Peyer's patch (tissue), 4 donors: ENCODE measurements around the gene RBM15. TPM values are rescaled to one million over a fixed set of nuclear protein-coding genes. Genes with fewer than 3 reads are reported as not detected.

Source experiments
- DNase-seq, 3 donors: peaks; one replicate each; pipeline ENCODE4 v3.0.0-alpha.2; 2017 to 2019
- H3K27ac ChIP-seq, 4 donors: fragments of 200-600 bp; sonication (generic); one replicate each; pipeline ENCODE4 v1.5.1; 2016 to 2019
- H3K27me3 ChIP-seq, 2 donors: fragments of 200-600 bp; sonication (generic); one replicate each; pipeline ENCODE4 v1.5.1; 2019
- H3K36me3 ChIP-seq, 3 donors: fragments of 200-600 bp; sonication (generic); one replicate each; pipeline ENCODE4 v1.5.1; 2016 to 2019
- H3K4me1 ChIP-seq, 4 donors: fragments of 200-600 bp; sonication (generic); one replicate each; pipeline ENCODE4 v1.5.1; 2016 to 2019
- H3K4me3 ChIP-seq, 4 donors: fragments of 200-600 bp; sonication (generic); 1 replicate in 3 of 4; 2 replicates in 1 of 4; pipeline ENCODE4 v1.5.1; 2016 to 2019; ENCODE audit warnings: mild to moderate bottlenecking in 1 of 4
- H3K9me3 ChIP-seq, 4 donors: fragments of 200-600 bp; sonication (generic); one replicate each; pipeline ENCODE4 v1.5.1; 2016 to 2019; ENCODE audit warnings: mild to moderate bottlenecking in 1 of 4
- POLR2A ChIP-seq, 2 donors: fragments of 450-650 bp; IDR thresholded peaks; one replicate each; pipeline ENCODE4 v1.5.1; 2017; ENCODE audit warnings: antibody characterized with exemption in 2 of 2, mild to moderate bottlenecking in 2 of 2, moderate library complexity in 2 of 2
- total RNA-seq, 4 donors: library from RNA; depleted of rRNA; stranded (reverse); fragments of >200 nt; gene quantifications; one replicate each; pipeline ENCODE4 v1.1.0, GENCODE V29; 2016
- TF ChIP-seq, protein P1 (sequence below), 6 experiments: fragments of 450-650 bp in 4 of 6; fragments of 200-600 bp in 2 of 6; sonication (generic) in 1 of 6; IDR thresholded peaks; one replicate each; pipeline ENCODE4 v1.5.1; 2017 to 2019; ENCODE audit warnings: antibody characterized with exemption in 6 of 6, mild to moderate bottlenecking in 3 of 6, moderate library complexity in 1 of 6

Gene RBM15
- total RNA-seq, 4 donors from 2014 or later, result 49.2 to 97.6 (median 80.9) TPM

DNA sequence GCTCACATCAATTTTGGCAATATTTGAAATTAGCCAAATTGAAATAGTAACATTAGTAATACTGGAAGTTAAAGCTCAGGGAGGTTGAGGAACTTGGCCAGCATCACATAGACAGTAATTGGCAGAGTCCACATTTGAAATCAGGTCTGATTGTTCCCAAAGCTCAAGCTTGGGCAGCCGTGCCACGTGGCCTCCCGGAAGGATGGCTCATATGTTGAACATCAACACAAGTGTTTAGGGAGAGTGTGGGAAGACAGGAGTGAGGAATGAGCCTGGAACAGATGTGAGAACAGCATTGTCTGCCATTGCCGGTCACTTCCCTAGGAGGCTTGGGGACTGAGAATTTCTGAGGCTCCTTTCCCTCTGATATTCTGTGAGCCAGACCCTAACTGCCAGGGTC lies 40.2 kb upstream of the RBM15 start:
- Histone ChIP-seq H3K27me3 (no peaks in the 10 kb centered on the region), H3K9me3 (no peaks in the 10 kb centered on the region), H3K4me1 (no peaks in the 10 kb centered on the region), H3K27ac (no peak overlapping the region), H3K4me3 (no peak overlapping the region), H3K36me3 (no peaks in the 10 kb centered on the region)
- DNase-seq, result no peak
- no peak for TF ChIP-seq POLR2A (IDR thresholded peaks at IDR 0.05)
- TF ChIP-seq, protein P1, sequence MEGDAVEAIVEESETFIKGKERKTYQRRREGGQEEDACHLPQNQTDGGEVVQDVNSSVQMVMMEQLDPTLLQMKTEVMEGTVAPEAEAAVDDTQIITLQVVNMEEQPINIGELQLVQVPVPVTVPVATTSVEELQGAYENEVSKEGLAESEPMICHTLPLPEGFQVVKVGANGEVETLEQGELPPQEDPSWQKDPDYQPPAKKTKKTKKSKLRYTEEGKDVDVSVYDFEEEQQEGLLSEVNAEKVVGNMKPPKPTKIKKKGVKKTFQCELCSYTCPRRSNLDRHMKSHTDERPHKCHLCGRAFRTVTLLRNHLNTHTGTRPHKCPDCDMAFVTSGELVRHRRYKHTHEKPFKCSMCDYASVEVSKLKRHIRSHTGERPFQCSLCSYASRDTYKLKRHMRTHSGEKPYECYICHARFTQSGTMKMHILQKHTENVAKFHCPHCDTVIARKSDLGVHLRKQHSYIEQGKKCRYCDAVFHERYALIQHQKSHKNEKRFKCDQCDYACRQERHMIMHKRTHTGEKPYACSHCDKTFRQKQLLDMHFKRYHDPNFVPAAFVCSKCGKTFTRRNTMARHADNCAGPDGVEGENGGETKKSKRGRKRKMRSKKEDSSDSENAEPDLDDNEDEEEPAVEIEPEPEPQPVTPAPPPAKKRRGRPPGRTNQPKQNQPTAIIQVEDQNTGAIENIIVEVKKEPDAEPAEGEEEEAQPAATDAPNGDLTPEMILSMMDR (IDR thresholded peaks at IDR 0.05), result no peak

DNA sequence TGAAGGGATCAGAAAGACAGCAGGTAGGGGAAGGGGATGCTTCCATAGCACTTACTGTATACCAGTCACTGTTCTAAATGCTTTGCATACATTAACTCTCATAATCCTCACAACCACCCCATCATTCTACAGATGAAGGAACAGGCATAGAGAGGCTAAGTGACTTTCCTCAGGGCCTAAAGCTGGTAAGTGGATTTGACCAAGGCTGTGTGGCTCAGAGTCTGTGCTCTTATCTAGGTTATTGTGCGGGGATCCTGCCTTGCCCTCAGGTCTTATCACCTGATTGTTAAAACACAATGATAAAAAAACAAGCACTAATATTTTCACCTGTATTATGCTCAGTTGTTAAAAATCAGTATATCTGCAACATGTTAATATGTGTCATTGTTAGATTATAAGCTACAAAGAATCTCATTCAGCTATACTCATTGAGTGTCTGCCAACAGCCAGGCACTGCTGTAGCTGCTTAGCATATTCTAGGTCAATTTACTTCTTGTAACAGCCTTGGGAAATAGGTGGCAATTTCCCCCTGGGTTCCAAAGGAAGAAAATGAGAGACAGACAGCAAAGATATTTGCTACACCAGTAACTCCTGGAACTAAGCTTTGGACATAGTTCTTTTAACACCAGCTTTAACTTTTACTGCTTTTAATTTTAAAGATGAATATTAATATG lies 38.6 kb upstream of the RBM15 start:
- H3K4me1 ChIP-seq, result no peaks in the 10 kb centered on the region
- no peaks in the 10 kb centered on the region for H3K27me3 ChIP-seq
- DNase-seq, result no peak
- H3K4me3 ChIP-seq, result no peak overlapping the region
- H3K27ac ChIP-seq, result no peak overlapping the region
- no peak for TF ChIP-seq POLR2A (IDR thresholded peaks at IDR 0.05)
- TF ChIP-seq, protein P1 (IDR thresholded peaks at IDR 0.05), result no peak
- H3K36me3 ChIP-seq, result no peaks in the 10 kb centered on the region
- no peaks in the 10 kb centered on the region for H3K9me3 ChIP-seq

DNA sequence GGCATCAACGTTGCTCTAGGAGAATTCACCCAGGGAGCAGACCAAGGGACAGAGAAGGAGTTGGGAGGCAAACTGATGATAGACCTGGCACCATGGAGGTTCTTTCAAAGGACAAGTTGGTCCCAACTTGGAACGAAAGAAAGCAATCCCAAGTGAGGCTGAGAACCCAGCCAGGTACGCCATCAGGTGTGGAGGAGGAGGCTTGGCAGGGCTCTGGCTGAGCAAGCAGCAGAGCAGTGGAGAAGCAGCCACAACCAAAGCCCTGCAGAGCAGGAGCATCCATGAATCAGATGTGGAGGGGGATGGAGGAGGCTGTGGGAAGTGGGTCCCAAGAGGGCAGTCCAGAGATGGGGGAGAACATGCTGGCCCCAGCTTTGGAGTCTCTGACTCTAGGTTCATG lies 36.3 kb upstream of the RBM15 start:
- Histone ChIP-seq H3K4me1 (no peaks in the 10 kb centered on the region), H3K9me3 (no peaks in the 10 kb centered on the region), H3K4me3 (no peak overlapping the region), H3K27ac (no peak overlapping the region), H3K36me3 (no peaks in the 10 kb centered on the region), H3K27me3 (no peaks in the 10 kb centered on the region)
- TF ChIP-seq POLR2A (IDR thresholded peaks at IDR 0.05), result no peak
- TF ChIP-seq, protein P1 (IDR thresholded peaks at IDR 0.05), result no peak
- no peak for DNase-seq

DNA sequence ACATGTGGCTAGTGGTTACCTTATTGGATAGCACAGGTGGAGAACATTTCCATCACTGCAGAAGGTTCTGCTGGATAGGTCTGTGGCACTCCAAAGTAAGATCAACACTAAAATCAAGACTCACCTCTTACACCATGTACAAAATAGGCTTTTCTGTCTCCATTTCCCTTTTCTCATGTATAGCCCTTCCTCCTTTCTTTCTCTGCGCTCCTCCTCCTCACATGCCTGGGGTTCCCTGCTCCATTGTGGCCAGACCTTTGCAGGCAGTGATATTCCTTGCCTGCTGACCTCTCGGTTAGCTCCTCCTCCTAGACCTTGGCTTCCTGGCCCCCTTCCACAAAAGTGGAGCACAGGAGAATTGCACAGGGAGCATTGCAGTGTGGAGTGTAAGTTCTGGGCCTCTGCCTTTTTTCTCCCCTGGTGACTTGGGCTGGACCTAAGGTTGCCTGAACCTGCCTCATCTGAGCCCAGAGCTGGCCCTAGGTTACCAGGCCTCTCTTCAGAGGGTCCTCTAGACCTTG lies 33.2 kb upstream of the RBM15 start:
- H3K9me3 ChIP-seq, result no peaks in the 10 kb centered on the region
- peak in 1 of 3 donors; percentile 25 for DNase-seq
- no peak overlapping the region for H3K4me3 ChIP-seq
- no peak for TF ChIP-seq POLR2A (IDR thresholded peaks at IDR 0.05)
- TF ChIP-seq, protein P1 (IDR thresholded peaks at IDR 0.05), result no peak
- H3K27me3 ChIP-seq, result no peaks in the 10 kb centered on the region
- no peaks in the 10 kb centered on the region for H3K36me3 ChIP-seq
- H3K4me1 ChIP-seq, result no peaks in the 10 kb centered on the region
- H3K27ac ChIP-seq, result no peak overlapping the region

DNA sequence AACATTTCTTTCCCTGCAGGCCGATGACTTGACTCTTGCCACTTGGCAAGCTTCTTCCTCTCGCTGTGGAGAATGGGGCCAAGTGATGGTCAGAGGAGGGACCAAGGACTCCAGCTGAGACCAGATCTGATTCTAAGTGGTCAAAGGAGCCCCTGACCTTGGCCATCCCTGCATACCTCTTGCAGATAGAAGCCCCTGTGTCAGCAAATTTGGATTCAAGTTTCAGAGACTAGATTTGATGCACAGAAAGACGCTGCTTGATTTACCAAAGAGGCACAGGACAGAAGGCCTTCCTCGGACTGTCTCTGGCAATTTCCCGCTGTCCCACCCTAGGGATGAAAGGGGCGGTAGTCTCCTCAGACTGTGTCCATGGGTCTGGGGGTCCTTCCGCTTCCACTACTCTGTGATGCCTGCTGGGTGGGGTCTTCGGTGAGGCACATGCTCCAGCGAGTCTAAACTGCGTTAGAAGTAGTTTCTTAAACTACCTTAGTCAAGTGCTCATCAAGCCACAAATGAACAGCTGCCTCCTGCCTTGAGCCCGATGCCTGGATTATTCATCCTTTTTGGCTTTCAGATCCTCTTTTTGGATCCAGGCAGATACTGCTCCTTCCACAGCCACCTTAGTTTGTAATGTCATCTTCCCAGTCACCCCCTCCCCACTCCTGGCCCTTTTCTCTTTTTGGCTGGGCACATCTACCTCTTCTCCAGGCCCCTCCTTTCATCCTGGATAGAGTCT lies 31.8 kb upstream of the RBM15 start:
- no peak for DNase-seq
- TF ChIP-seq POLR2A (IDR thresholded peaks at IDR 0.05), result no peak
- TF ChIP-seq, protein P1 (IDR thresholded peaks at IDR 0.05), result no peak

More for the DNA sequence above, 31.8 kb upstream of the RBM15 start:
- H3K36me3 ChIP-seq, result no peaks in the 10 kb centered on the region
- H3K9me3 ChIP-seq, result no peaks in the 10 kb centered on the region
- no peak overlapping the region for H3K4me3 ChIP-seq
- no peak overlapping the region for H3K27ac ChIP-seq
- no peaks in the 10 kb centered on the region for H3K27me3 ChIP-seq
- H3K4me1 ChIP-seq, result peaks cover 0 to 5% (median 0%) of the 10 kb centered on the region in 4 donors
